GM12892 (cell line): ENCODE results near the gene S100A8.
A peak's percentile ranks its signal among the peaks of the same experiment; 100 is the strongest.
"Not testable (repeated sequence)": the region's sequence is repeated elsewhere in the genome, so short reads cannot be mapped to it uniquely, and the experiment has no call there.

Source experiments
- DNase-seq: peaks from one replicate; pipeline ENCODE4 v3.0.0; 2011; ENCODE audit not compliant: insufficient read length
- FAIRE-seq: peaks from 2 replicates; lab custom pipeline; 2011; peaks lifted over from hg19 to GRCh38; lab: Jason Lieb, UNC
- POLR2A ChIP-seq: IDR thresholded peaks from 2 replicates; pipeline ENCODE4 v1.6.1; 2011; ENCODE audit warnings: low read depth, low read length, control low read depth
- POLR2AphosphoS5 ChIP-seq: IDR thresholded peaks from 2 replicates; pipeline ENCODE4 v1.6.1; 2011; ENCODE audit warnings: low read depth, low read length, control low read depth
- TAF1 ChIP-seq: IDR thresholded peaks from 2 replicates; pipeline ENCODE4 v1.6.1; 2011; ENCODE audit warnings: low read depth, mild to moderate bottlenecking, control low read depth, low read length, borderline replicate concordance

S100A8 gene

GRCh38 chr1:153429266-153430165 lies 38.6 kb upstream of the S100A8 start:
- FAIRE-seq = no peak
- no peak for TF ChIP-seq POLR2A
- TF ChIP-seq TAF1 = no peak
- no peak for TF ChIP-seq POLR2AphosphoS5

GRCh38 chr1:153428791-153429190 lies 37.9 kb upstream of the S100A8 start:
- FAIRE-seq (no peak), DNase-seq (no peak)
- TF ChIP-seq TAF1 = no peak
- TF ChIP-seq POLR2AphosphoS5 = no peak
- TF ChIP-seq POLR2A = no peak

More at GRCh38 chr1:153429266-153430165, 38.6 kb upstream of the S100A8 start:
- no peak for DNase-seq

GRCh38 chr1:153428073-153428638 lies 37.3 kb upstream of the S100A8 start:
- no peak for FAIRE-seq
- no peak for DNase-seq
- TF ChIP-seq POLR2AphosphoS5 (no peak), TAF1 (no peak)

DNA sequence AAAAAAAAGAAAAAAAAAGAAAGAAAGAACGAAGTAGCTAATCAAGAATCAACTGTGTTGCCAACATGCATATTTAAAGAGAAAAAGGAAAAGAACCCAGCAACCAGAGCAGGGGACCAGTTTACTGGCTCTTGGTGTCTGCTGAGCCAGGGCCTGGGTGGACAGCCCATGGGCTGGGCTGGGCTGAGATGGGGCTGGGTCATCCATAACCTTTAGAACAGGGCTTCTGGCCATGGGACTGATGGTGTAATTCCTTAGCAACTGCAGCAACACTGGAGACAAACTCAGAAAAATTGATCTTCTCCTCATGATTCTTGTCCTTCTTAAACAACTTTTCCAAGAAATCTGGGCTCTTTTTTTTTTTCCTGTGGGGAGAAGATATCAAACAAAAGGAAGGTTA lies 35.9 kb upstream of the S100A8 start:
- TF ChIP-seq POLR2AphosphoS5 (no peak), POLR2A (no peak), TAF1 (no peak)
- FAIRE-seq = no peak

GRCh38 chr1:153422450-153423068 lies 31.7 kb upstream of the S100A8 start:
- no peak for TF ChIP-seq POLR2AphosphoS5
- TF ChIP-seq POLR2A = no peak
- TF ChIP-seq TAF1 = no peak
- FAIRE-seq (peak; percentile 90), DNase-seq (peak; percentile 26)

More for the DNA sequence above, 35.9 kb upstream of the S100A8 start:
- DNase-seq = no peak

DNA sequence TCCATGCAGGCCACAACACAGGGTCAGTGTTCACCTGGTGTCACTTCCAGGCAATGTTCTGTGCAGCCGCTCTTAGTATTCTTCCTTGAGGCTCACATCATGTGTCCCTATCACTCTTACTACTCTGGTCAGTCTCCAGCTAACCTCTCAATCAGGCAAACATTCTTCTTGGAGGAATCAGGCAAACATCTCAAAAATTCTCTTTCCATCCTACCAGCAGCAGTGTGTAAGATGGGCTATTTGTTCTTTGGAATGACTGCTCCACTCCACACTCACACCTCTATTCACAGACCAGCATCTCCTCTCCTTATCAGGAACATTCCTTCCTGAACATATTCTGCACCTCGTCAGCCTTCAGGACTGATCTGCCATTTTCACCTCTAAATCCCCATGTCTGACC lies 29.4 kb upstream of the S100A8 start:
- DNase-seq = no peak
- FAIRE-seq = no peak
- no peak for TF ChIP-seq TAF1
- no peak for TF ChIP-seq POLR2A
- TF ChIP-seq POLR2AphosphoS5 = no peak

GRCh38 chr1:153419436-153419793 lies 28.5 kb upstream of the S100A8 start:
- not testable (repeated sequence) for FAIRE-seq

GRCh38 chr1:153418758-153419435 lies 28.0 kb upstream of the S100A8 start:
- not testable (repeated sequence) for DNase-seq, FAIRE-seq

More at GRCh38 chr1:153419436-153419793, 28.5 kb upstream of the S100A8 start:
- not testable (repeated sequence) for DNase-seq

- FAIRE-seq (no peak), DNase-seq (no peak)
- TF ChIP-seq POLR2AphosphoS5 = no peak
- TF ChIP-seq POLR2A = no peak
- no peak for TF ChIP-seq TAF1
These were observed 26.4 kb upstream of the S100A8 start for GRCh38 chr1:153417136-153417888.

GRCh38 chr1:153415850-153416570 lies 25.1 kb upstream of the S100A8 start, which contains the start of gene S100A7A:
TSS of gene S100A7A (plus strand) at chr1:153416520. CDS start at chr1:153418083, 1,563 bp downstream.
- peak; percentile 36 for FAIRE-seq
- no peak for DNase-seq
- no peak for TF ChIP-seq POLR2A
- no peak for TF ChIP-seq TAF1
- no peak for TF ChIP-seq POLR2AphosphoS5

DNA sequence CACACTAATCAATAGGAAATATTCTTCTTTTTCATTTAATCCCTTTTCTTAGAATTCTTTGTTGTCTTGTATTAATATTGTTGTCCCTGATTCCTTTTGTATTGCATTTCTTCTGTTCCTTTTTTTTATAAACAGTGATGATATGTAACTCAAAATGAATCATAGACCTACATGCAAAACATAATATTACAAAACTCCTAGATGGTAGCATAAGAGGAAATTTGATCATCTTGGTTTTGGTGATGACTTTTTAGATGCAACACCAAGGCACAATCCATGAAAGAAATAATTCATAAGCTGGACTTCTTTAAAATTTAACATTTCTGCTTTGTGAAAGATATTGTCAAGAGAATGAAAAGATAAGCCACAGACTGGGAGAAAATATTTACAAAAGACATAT lies 23.1 kb upstream of the S100A8 start:
- not testable (repeated sequence) for FAIRE-seq

GRCh38 chr1:153407274-153407673 lies 16.4 kb upstream of the S100A8 start:
- DNase-seq, FAIRE-seq: not testable (repeated sequence)

More for the DNA sequence above, 23.1 kb upstream of the S100A8 start:
- DNase-seq = not testable (repeated sequence)

GRCh38 chr1:153405825-153406599 lies 15.1 kb upstream of the S100A8 start:
- not testable (repeated sequence) for FAIRE-seq, DNase-seq
